Natural killer cell (primary cell): ENCODE measurements around the gene GPC5. TPM values are rescaled to one million over a fixed set of nuclear protein-coding genes. Genes with fewer than 3 reads are reported as not detected.

ENCODE experiments used
- ATAC-seq, 3 donors: fragments of 150-1000 bp in 2 of 3; fragments of 200-7000 bp in 1 of 3; cut with Tn5 transposase; 1 replicate in 1 of 3; 2 replicates in 2 of 3; pipeline ENCODE4 v1.10.0; 2021; ENCODE audit warnings: mild to moderate bottlenecking in 2 of 3, moderate library complexity in 2 of 3
- DNase-seq, 2 donors: peaks; one replicate each; pipeline versions ENCODE4 v3.0.0 to v3.0.0-alpha.2; 2013 to 2021; ENCODE audit warnings: mixed read lengths in 1 of 2
- H3K27ac ChIP-seq: one replicate; pipeline ENCODE4 v1.5.1; 2013; ENCODE audit warnings: mild to moderate bottlenecking, low read length
- H3K27me3 ChIP-seq: one replicate; pipeline ENCODE4 v1.6.1; 2013; ENCODE audit warnings: low read length; ENCODE audit not compliant: control insufficient read depth, insufficient read depth
- H3K36me3 ChIP-seq: one replicate; pipeline ENCODE4 v1.6.1; 2013; ENCODE audit warnings: low read length; ENCODE audit not compliant: control insufficient read depth, insufficient read depth
- H3K4me1 ChIP-seq: one replicate; pipeline ENCODE4 v1.6.1; 2013; ENCODE audit warnings: low read length; ENCODE audit not compliant: control insufficient read depth, insufficient read depth
- H3K4me3 ChIP-seq: one replicate; pipeline ENCODE4 v1.5.1; 2013; ENCODE audit warnings: low read length
- H3K9me3 ChIP-seq: one replicate; pipeline ENCODE4 v1.6.1; 2013; ENCODE audit warnings: low read length; ENCODE audit not compliant: control insufficient read depth, insufficient read depth
- H3K27ac Mint-ChIP-seq, 2 donors: one replicate each; pipeline ENCODE4 v1.8.0; 2022; ENCODE audit warnings: mild to moderate bottlenecking in 2 of 2, mixed read lengths in 2 of 2, moderate library complexity in 1 of 2
- H3K27me3 Mint-ChIP-seq, 2 donors: one replicate each; pipeline ENCODE4 v1.8.0; 2022; ENCODE audit warnings: low read depth in 2 of 2, mixed read lengths in 2 of 2
- H3K36me3 Mint-ChIP-seq: one replicate; pipeline ENCODE4 v1.8.0; 2022; ENCODE audit warnings: mixed read lengths
- H3K4me1 Mint-ChIP-seq, 2 donors: one replicate each; pipeline ENCODE4 v1.8.0; 2022; ENCODE audit warnings: mixed read lengths in 2 of 2
- H3K4me3 Mint-ChIP-seq: one replicate; pipeline ENCODE4 v1.8.0; 2022; ENCODE audit warnings: mild to moderate bottlenecking, moderate library complexity, mixed read lengths
- H3K9me3 Mint-ChIP-seq, 2 donors: one replicate each; pipeline ENCODE4 v1.8.0; 2022; ENCODE audit warnings: mixed read lengths in 2 of 2
- WGBS: methylation state at CpG from one replicate; pipeline ENCODE4 v1.1.7; 2013; ENCODE audit warnings: missing lambda C conversion rate; ENCODE audit not compliant: insufficient coverage; 5-methylcytosine and 5-hydroxymethylcytosine counted together
- intact Hi-C: fragments of 100-400 bp; cut with micrococcal nuclease; formaldehyde crosslinking; loops from one replicate; pipeline ENCODE4 v1.14.2; 2022
- total RNA-seq, 4 donors: library from RNA; stranded (reverse); fragments of 120-200 nt in 1 of 4; gene quantifications; one replicate each; pipeline versions ENCODE4 v1.2.3 to v1.2.4, GENCODE V29; 2013 to 2022
- TF ChIP-seq, protein P1 (sequence below): fragments of 200-600 bp; IDR thresholded peaks from one replicate; pipeline ENCODE4 v1.8.0; 2022; ENCODE audit warnings: antibody characterized with exemption

Gene GPC5
- total RNA-seq, 3 donors from 2014 or later (not counting 1 experiment from before 2014, with no cell fraction given): not detected

DNA sequence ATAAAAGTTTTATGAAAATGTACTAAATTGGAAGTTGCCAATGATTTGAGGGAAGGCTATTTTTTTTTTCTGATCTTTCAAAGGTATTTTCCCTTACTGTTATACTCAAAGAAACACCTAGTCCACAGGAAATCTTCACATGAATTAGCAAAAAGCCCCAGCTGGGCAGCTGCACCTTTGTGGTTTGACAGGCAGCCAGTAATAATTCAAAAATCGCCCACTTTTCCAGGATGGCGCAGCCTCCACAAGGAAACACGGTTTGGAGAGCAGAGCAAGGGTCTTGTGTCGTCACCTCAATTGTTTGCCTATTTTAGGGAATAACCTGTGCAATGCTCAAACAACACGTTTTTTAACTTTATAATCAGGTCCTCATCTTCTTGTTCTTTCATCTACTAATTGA is 1503.3 kb downstream of the GPC5 start:
- Mint-ChIP-seq H3K9me3 (peaks cover 7 to 18% of the 10 kb centered on the region in 2 donors), H3K4me3 (no peak overlapping the region), H3K4me1 (no peaks in the 10 kb centered on the region), H3K36me3 (no peaks in the 10 kb centered on the region), H3K27me3 (no peaks in the 10 kb centered on the region), H3K27ac (no peak overlapping the region)
- TF ChIP-seq, protein P1, sequence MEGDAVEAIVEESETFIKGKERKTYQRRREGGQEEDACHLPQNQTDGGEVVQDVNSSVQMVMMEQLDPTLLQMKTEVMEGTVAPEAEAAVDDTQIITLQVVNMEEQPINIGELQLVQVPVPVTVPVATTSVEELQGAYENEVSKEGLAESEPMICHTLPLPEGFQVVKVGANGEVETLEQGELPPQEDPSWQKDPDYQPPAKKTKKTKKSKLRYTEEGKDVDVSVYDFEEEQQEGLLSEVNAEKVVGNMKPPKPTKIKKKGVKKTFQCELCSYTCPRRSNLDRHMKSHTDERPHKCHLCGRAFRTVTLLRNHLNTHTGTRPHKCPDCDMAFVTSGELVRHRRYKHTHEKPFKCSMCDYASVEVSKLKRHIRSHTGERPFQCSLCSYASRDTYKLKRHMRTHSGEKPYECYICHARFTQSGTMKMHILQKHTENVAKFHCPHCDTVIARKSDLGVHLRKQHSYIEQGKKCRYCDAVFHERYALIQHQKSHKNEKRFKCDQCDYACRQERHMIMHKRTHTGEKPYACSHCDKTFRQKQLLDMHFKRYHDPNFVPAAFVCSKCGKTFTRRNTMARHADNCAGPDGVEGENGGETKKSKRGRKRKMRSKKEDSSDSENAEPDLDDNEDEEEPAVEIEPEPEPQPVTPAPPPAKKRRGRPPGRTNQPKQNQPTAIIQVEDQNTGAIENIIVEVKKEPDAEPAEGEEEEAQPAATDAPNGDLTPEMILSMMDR: no peak
- 75% methylated on average over 4 of the region's 5 CpGs for WGBS
- ATAC-seq (no peak), DNase-seq (no peak)
- H3K4me3 ChIP-seq: no peak overlapping the region
- intact Hi-C loops: no loop called here
- H3K27ac ChIP-seq: no peak overlapping the region
- H3K4me1 ChIP-seq: no peaks in the 10 kb centered on the region
- H3K27me3 ChIP-seq: no peaks in the 10 kb centered on the region
- H3K36me3 ChIP-seq: no peaks in the 10 kb centered on the region
- H3K9me3 ChIP-seq: peaks cover 3% of the 10 kb centered on the region

- Mint-ChIP-seq H3K9me3 (peaks cover 6 to 20% of the 10 kb centered on the region in 2 donors), H3K4me1 (no peaks in the 10 kb centered on the region), H3K4me3 (no peak overlapping the region), H3K27ac (no peak overlapping the region), H3K36me3 (no peaks in the 10 kb centered on the region), H3K27me3 (no peaks in the 10 kb centered on the region)
- 90% methylated on average over 1 of the region's 1 CpG for WGBS
- ATAC-seq: no peak
- DNase-seq: no peak
- no peaks in the 10 kb centered on the region for H3K27me3 ChIP-seq
- TF ChIP-seq, protein P1: no peak
- H3K4me3 ChIP-seq: no peak overlapping the region
- no peaks in the 10 kb centered on the region for H3K36me3 ChIP-seq
- no peak overlapping the region for H3K27ac ChIP-seq
- H3K4me1 ChIP-seq: no peaks in the 10 kb centered on the region
- no peaks in the 10 kb centered on the region for H3K9me3 ChIP-seq
- intact Hi-C loops: no loop called here
Observed at GRCh38 chr13:92912629-92913028, 1514.2 kb downstream of the GPC5 start.

- no peaks in the 10 kb centered on the region for H3K4me1 Mint-ChIP-seq
- no peak overlapping the region for H3K4me3 Mint-ChIP-seq
- H3K27ac ChIP-seq: no peak overlapping the region
- no peaks in the 10 kb centered on the region for H3K36me3 ChIP-seq
- no peaks in the 10 kb centered on the region for H3K27me3 Mint-ChIP-seq
- no CpG with 5 or more reads among the region's 1 CpG for WGBS
- DNase-seq (no peak), ATAC-seq (no peak)
- H3K36me3 Mint-ChIP-seq: no peaks in the 10 kb centered on the region
- no peaks in the 10 kb centered on the region for H3K4me1 ChIP-seq
- no peak overlapping the region for H3K27ac Mint-ChIP-seq
- intact Hi-C loops: no loop called here
- no peak overlapping the region for H3K4me3 ChIP-seq
- H3K27me3 ChIP-seq: no peaks in the 10 kb centered on the region
- peaks cover 9 to 20% of the 10 kb centered on the region in 2 donors for H3K9me3 Mint-ChIP-seq
- TF ChIP-seq, protein P1: no peak
- H3K9me3 ChIP-seq: no peaks in the 10 kb centered on the region
Observed at GRCh38 chr13:92913840-92914239, 1515.4 kb downstream of the GPC5 start.

Other genes starting within 250 kb of the GPC5 start
- gene MIR17HG, start 50.9 kb upstream of the GPC5 start, total RNA-seq: 1 to 10 TPM; 2.2 to 8.1 (median 6.1) TPM